OCI-LY7 (cell line): Measurements from ENCODE around the gene SCRT2.

Experiments used
- EZH2phosphoT487 ChIP-seq: fragments of 200-600 bp; sonication (generic); IDR thresholded peaks from 2 replicates; pipeline ENCODE4 v1.6.1; 2018; ENCODE audit warnings: low read depth, borderline replicate concordance, mild to moderate bottlenecking, mixed run types, antibody characterized with exemption, low read length, moderate library complexity, mixed read lengths
- TF ChIP-seq, protein P1 (sequence below): fragments of 200-600 bp; sonication (generic); conservative IDR thresholded peaks from 2 replicates; pipeline ENCODE4 v1.5.1; 2014; ENCODE audit warnings: mild to moderate bottlenecking, antibody characterized with exemption, low read length, moderate library complexity, mixed read lengths

- TF ChIP-seq, protein P1, sequence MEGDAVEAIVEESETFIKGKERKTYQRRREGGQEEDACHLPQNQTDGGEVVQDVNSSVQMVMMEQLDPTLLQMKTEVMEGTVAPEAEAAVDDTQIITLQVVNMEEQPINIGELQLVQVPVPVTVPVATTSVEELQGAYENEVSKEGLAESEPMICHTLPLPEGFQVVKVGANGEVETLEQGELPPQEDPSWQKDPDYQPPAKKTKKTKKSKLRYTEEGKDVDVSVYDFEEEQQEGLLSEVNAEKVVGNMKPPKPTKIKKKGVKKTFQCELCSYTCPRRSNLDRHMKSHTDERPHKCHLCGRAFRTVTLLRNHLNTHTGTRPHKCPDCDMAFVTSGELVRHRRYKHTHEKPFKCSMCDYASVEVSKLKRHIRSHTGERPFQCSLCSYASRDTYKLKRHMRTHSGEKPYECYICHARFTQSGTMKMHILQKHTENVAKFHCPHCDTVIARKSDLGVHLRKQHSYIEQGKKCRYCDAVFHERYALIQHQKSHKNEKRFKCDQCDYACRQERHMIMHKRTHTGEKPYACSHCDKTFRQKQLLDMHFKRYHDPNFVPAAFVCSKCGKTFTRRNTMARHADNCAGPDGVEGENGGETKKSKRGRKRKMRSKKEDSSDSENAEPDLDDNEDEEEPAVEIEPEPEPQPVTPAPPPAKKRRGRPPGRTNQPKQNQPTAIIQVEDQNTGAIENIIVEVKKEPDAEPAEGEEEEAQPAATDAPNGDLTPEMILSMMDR: no peak
- TF ChIP-seq EZH2phosphoT487: no peak
These were observed 17.4 kb downstream of the SCRT2 start for GRCh38 chr20:658202-658601.
